ACC112 (cell line): ENCODE results near the gene NCAPH2.
"Not testable (repeated sequence)": the region's sequence is repeated elsewhere in the genome, so short reads cannot be mapped to it uniquely, and the experiment has no call there.

ENCODE experiments used
- H2AFZ ChIP-seq: fragments of 200-600 bp; sonication (generic); one replicate; pipeline ENCODE4 v1.6.0; 2017; ENCODE audit warnings: antibody characterized with exemption, low read length; ENCODE audit not compliant: unreplicated experiment
- H3K27ac ChIP-seq: fragments of 200-600 bp; sonication (generic); 2 replicates; pipeline ENCODE4 v1.5.1; 2014; ENCODE audit warnings: low read depth, mild to moderate bottlenecking, antibody characterized with exemption, low read length, moderate library complexity
- H3K27me3 ChIP-seq: fragments of 200-600 bp; sonication (generic); 2 replicates; pipeline ENCODE4 v1.6.1; 2014; ENCODE audit warnings: mild to moderate bottlenecking, antibody characterized with exemption, low read length, moderate library complexity, mixed read lengths; ENCODE audit not compliant: insufficient read depth
- H3K36me3 ChIP-seq: fragments of 200-600 bp; sonication (generic); 2 replicates; pipeline ENCODE4 v1.6.1; 2016; ENCODE audit warnings: mild to moderate bottlenecking, antibody characterized with exemption, low read length, moderate library complexity, mixed read lengths; ENCODE audit not compliant: insufficient read depth
- H3K4me1 ChIP-seq: fragments of 200-600 bp; sonication (generic); one replicate; pipeline ENCODE4 v1.6.1; 2016; ENCODE audit warnings: low read length, mixed read lengths; ENCODE audit not compliant: insufficient read depth, unreplicated experiment, control insufficient read depth
- H3K4me3 ChIP-seq: fragments of 200-600 bp; sonication (generic); 2 replicates; pipeline ENCODE4 v1.5.1; 2014; ENCODE audit warnings: mild to moderate bottlenecking, low read depth, low read length
- H3K79me2 ChIP-seq: fragments of 200-600 bp; sonication (generic); one replicate; pipeline ENCODE4 v1.6.0; 2016; ENCODE audit warnings: low read length; ENCODE audit not compliant: control insufficient read depth, unreplicated experiment, insufficient read depth

The NCAPH2 gene

GRCh38 chr22:50535113-50535512 is 27.1 kb downstream of the NCAPH2 start:
- Histone ChIP-seq H3K79me2 (peaks cover 4% of the 10 kb centered on the region), H3K36me3 (no peaks in the 10 kb centered on the region), H2AFZ (no peak overlapping the region), H3K27ac (no peak overlapping the region), H3K27me3 (no peaks in the 10 kb centered on the region), H3K4me1 (peaks cover 18% of the 10 kb centered on the region), H3K4me3 (no peak overlapping the region)

DNA sequence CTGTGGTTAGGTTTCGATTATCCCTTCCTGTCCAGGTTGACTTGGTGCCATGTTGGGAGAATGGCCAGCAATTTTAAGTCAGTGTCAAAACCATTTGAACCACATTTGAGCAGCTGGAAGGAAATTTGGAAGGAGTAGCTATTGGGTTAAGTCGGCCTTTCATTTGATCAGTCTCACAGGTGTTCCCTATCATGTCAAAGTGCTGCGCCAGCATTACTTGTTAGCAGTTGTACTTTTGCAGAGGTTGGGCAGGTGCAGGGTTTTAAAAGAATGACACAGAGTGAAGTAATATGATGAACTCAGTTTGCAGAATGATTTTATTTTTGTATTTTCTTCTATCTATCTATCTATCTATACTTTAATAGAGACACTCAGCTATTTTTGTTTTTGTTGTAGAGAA is 28.2 kb downstream of the NCAPH2 start:
- Histone ChIP-seq H3K79me2 (peaks cover 3% of the 10 kb centered on the region), H3K27me3 (no peaks in the 10 kb centered on the region), H3K4me1 (peaks cover 24% of the 10 kb centered on the region), H3K27ac (no peak overlapping the region), H3K36me3 (no peaks in the 10 kb centered on the region), H2AFZ (no peak overlapping the region), H3K4me3 (no peak overlapping the region)

- Histone ChIP-seq H3K4me3 (no peak overlapping the region), H2AFZ (no peak overlapping the region), H3K36me3 (no peaks in the 10 kb centered on the region), H3K79me2 (no peaks in the 10 kb centered on the region), H3K27me3 (no peaks in the 10 kb centered on the region), H3K4me1 (peaks cover 32% of the 10 kb centered on the region), H3K27ac (peak overlapping the region; percentile 100)
These were observed 29.7 kb downstream of the NCAPH2 start for GRCh38 chr22:50537765-50538164.

DNA sequence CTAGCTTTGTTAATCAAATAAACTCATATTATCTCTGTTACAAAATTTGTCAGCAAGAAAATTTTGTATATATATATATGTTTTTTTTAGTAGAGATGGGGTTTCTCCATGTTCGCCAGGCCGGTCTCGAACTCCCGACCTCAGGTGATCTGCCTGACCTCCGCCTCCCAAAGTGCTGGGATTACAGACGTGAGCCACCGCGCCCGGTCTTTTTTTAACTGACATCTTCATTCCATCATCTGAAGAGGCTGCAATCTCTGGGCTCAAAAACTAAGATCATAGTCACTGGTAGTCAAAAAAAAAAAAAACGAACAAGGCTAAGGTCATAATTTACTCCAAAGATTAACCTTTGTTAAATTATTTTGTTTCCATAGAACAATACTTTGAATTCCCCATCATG is 32.4 kb downstream of the NCAPH2 start:
- H3K27ac ChIP-seq, result peak overlapping the region; percentile 100
- H3K36me3 ChIP-seq, result no peaks in the 10 kb centered on the region
- no peaks in the 10 kb centered on the region for H3K27me3 ChIP-seq
- H3K4me1 ChIP-seq, result peaks cover 40% of the 10 kb centered on the region
- no peaks in the 10 kb centered on the region for H3K79me2 ChIP-seq
- no peak overlapping the region for H2AFZ ChIP-seq
- no peak overlapping the region for H3K4me3 ChIP-seq

GRCh38 chr22:50541667-50542026 is 33.6 kb downstream of the NCAPH2 start:
- not testable (repeated sequence) for H3K27me3 ChIP-seq, H2AFZ ChIP-seq, H3K79me2 ChIP-seq, H3K4me3 ChIP-seq, H3K36me3 ChIP-seq
- Histone ChIP-seq H3K27ac (peak overlapping the region; percentile 100), H3K4me1 (peaks cover 44% of the 10 kb centered on the region)

DNA sequence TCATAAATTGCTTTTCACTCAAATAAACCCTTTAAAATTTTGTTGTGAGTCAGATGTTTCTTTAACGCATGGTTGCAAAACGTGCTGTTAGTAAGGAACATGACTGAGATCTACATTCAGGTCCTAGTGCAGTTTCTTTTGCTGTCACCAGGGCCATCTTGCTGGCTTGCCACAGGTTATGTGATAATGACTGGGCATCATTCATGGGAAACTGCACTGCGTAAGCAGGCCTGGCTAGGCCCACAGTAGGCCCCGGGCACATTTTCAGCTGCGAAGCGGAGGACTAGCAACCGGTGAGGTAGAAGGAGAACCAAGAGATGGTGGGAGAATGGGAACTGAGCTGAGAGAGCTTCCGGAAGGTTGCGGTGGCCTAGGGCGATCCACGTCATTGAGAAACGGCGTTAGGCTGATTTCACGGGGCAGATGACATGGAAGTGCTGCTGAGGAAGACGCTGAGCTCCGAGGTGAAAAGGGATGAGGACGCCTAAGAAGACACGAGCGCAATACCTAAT is 34.4 kb downstream of the NCAPH2 start:
- H3K4me3 ChIP-seq, result no peak overlapping the region
- peaks cover 44% of the 10 kb centered on the region for H3K4me1 ChIP-seq
- no peaks in the 10 kb centered on the region for H3K36me3 ChIP-seq
- no peaks in the 10 kb centered on the region for H3K27me3 ChIP-seq
- no peaks in the 10 kb centered on the region for H3K79me2 ChIP-seq
- peak overlapping the region; percentile 100 for H3K27ac ChIP-seq
- H2AFZ ChIP-seq, result no peak overlapping the region

GRCh38 chr22:50544078-50544745 is 36.2 kb downstream of the NCAPH2 start:
- Histone ChIP-seq H3K4me1 (peaks cover 36% of the 10 kb centered on the region), H3K4me3 (0 out of 2 replicates have a peak overlapping the region, but pooled peaks have one; percentile 29), H3K27me3 (no peaks in the 10 kb centered on the region), H2AFZ (peak overlapping the region; percentile 81), H3K27ac (peak overlapping the region; percentile 12; the same call in 1 of the 2 replicates), H3K36me3 (no peaks in the 10 kb centered on the region), H3K79me2 (no peaks in the 10 kb centered on the region)

DNA sequence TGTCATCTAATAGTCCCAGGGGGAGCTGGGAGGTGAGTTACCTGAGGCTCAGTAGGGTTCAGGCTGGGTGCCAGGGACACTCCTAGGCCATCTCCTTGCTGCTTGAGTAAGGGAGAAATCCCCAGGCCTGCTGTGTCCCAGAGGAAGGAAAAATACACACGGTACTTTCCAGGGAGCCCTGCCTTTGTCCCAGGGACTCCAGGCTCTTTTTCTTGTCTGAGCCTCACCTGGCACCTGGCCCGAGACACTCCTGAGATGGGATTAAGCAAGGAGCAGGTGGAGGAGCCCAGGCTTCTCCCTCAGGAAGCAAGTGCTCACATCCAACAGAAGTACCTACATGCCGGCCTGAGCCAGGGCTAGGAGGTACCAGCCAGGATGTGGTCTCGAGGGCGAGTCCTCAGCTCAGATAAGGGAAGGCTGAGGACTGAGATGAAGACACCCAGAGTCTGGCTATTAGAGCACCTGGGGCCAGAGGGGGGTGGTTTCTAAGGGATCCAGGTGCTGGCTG is 36.8 kb downstream of the NCAPH2 start:
- H3K27ac ChIP-seq, result peak overlapping the region; percentile 12; the same call in 1 of the 2 replicates
- H3K36me3 ChIP-seq, result no peaks in the 10 kb centered on the region
- no peaks in the 10 kb centered on the region for H3K27me3 ChIP-seq
- H3K79me2 ChIP-seq, result no peaks in the 10 kb centered on the region
- 0 out of 2 replicates have a peak overlapping the region, but pooled peaks have one; percentile 29 for H3K4me3 ChIP-seq
- peaks cover 32% of the 10 kb centered on the region for H3K4me1 ChIP-seq
- H2AFZ ChIP-seq, result peak overlapping the region; percentile 81

DNA sequence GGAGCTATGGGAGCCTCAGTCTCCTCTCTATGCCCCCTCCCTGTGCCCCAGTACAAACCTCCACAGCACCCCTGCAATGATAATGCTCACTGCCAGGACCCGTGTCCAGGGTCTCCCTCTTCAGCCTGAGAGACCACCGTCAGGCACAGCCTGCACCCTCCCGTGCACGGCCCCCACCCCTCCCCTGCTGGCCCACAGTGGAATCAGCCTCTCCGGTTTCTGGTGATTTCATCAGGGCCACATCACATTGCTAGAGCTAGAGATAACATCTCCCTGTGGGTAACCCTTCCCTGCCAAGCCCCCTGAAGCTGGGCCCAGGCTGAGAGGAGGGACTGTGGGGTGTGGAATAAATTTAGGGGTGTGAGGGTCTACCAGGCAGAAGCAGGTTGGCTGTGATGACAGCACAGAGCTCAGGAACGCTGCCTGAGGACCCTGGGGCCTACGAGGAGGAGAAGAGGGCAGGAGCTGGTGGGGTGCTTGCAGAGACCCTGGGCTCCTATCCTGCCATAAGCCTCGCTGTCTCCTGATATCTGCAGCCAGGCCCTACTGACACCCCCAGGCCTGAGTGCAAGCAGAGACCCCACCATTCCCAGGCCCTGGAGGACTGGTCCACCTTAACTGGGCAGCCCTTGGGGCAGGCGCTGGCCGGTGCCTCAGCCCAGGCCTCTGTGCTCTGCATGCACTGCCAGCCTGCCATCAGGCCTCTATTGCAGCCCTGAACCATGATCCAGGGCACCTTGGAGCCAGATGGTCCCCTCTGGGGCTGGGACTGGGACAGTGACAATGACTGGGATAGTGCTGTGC is 37.7 kb downstream of the NCAPH2 start, which contains the start of gene KLHDC7B:
TSS of gene KLHDC7B (plus strand) at position 378 of the 804 bp plus-strand sequence. CDS start at position 723, 345 bp downstream.
- H3K79me2 ChIP-seq, result no peaks in the 10 kb centered on the region
- peaks cover 28% of the 10 kb centered on the region for H3K4me1 ChIP-seq
- H3K27me3 ChIP-seq, result no peaks in the 10 kb centered on the region
- H3K4me3 ChIP-seq, result no peak within 1 kb of the TSS
- no peak within 1 kb of the TSS for H2AFZ ChIP-seq
- H3K27ac ChIP-seq, result peak within 1 kb of the TSS; percentile 12; the same call in 1 of the 2 replicates
- H3K36me3 ChIP-seq, result no peaks in the 10 kb centered on the region

- no peaks in the 10 kb centered on the region for H3K36me3 ChIP-seq
- H2AFZ ChIP-seq, result no peak overlapping the region
- H3K4me1 ChIP-seq, result peaks cover 21% of the 10 kb centered on the region
- no peak overlapping the region for H3K27ac ChIP-seq
- no peaks in the 10 kb centered on the region for H3K27me3 ChIP-seq
- H3K4me3 ChIP-seq, result no peak overlapping the region
- H3K79me2 ChIP-seq, result no peaks in the 10 kb centered on the region
These were observed 38.6 kb downstream of the NCAPH2 start for GRCh38 chr22:50546326-50547262.
